ENCODE data around the gene ZNF776. TPM values are rescaled to one million over a fixed set of nuclear protein-coding genes. Genes with fewer than 3 reads are reported as not detected.

The ZNF776 gene
- 9.9 and 13.3 TPM in 2 replicates for total RNA-seq (2022)
- percentile 89 among the genes with signal in this experiment for Bru-seq, nascent RNA
- percentile 82 among the genes with signal in this experiment for BruChase-seq, experiment 1, labeled RNA remaining after a 6-hour chase
- BruChase-seq, experiment 2, labeled RNA remaining after a 2-hour chase, result percentile 96 among the genes with signal in this experiment
- long read RNA-seq, full-length matches to known transcripts, result 6 of 13 reads
- long read RNA-seq, partial matches to known transcripts, result 0 of 13 reads
- long read RNA-seq, other reads (novel, unspliced or antisense), result 7 of 13 reads

GRCh38 chr19:57746580-57747471, at the start of gene ZNF776:
ZNF776 (plus strand) TSS chr19:57746815; CDS start chr19:57747059, 244 bp downstream.
- TSS peak; percentile 58 for BruUV-seq (replicated peaks)
- Mint-ChIP-seq H3K4me1 (ENCODE audit: insufficient read depth, unreplicated experiment) (peaks cover 11% of the 10 kb centered on the region), H3K9me3 (ENCODE audit: unreplicated experiment) (peaks cover 20% of the 10 kb centered on the region), H3K27me3 (ENCODE audit: insufficient read depth, unreplicated experiment) (no peaks in the 10 kb centered on the region), H3K36me3 (ENCODE audit: insufficient read depth, unreplicated experiment) (peaks cover 40% of the 10 kb centered on the region), H3K4me3 (ENCODE audit: unreplicated experiment) (peak within 1 kb of the TSS; percentile 99), H3K27ac (ENCODE audit: low read depth, unreplicated experiment) (peak within 1 kb of the TSS; percentile 99)
- intact Hi-C loops (cut with micrococcal nuclease), result loop anchor here (1.0 kb wide), 1 partner anchor 72 kb away; no protein-coding TSS in a partner anchor
- peak; percentile 95 for DNase-seq (ENCODE audit: unreplicated experiment)
- ChIA-PET CTCF (interaction anchor here (0.6 to 0.7 kb wide), 3 partner anchors 22 to 119 kb away, joined by 3 to 4 read pairs (median 3); partner anchors contain the start of gene ZNF586), POLR2A (interaction anchor here (0.6 to 2.7 kb wide), 19 partner anchors 9 to 380 kb away, joined by 3 to 18 read pairs (median 4); partner anchors contain the start of genes ZNF134, ZNF551, ZNF552 and ZNF586)
- no peak for TF ChIP-seq CTCF (IDR thresholded peaks at IDR 0.05; ENCODE audit: unreplicated experiment)

GRCh38 chr19:57701625-57702024, 45.0 kb upstream of the ZNF776 start:
- Mint-ChIP-seq H3K36me3 (ENCODE audit: insufficient read depth, unreplicated experiment) (no peaks in the 10 kb centered on the region), H3K4me3 (ENCODE audit: unreplicated experiment) (no peak overlapping the region), H3K4me1 (ENCODE audit: insufficient read depth, unreplicated experiment) (no peaks in the 10 kb centered on the region), H3K27ac (ENCODE audit: low read depth, unreplicated experiment) (no peak overlapping the region), H3K27me3 (ENCODE audit: insufficient read depth, unreplicated experiment) (no peaks in the 10 kb centered on the region), H3K9me3 (ENCODE audit: unreplicated experiment) (peaks cover 32% of the 10 kb centered on the region)
- intact Hi-C loops (cut with micrococcal nuclease), result no loop called here
- ChIA-PET CTCF (no interaction called here), POLR2A (no interaction called here)
- no peak for TF ChIP-seq CTCF (IDR thresholded peaks at IDR 0.05; ENCODE audit: unreplicated experiment)
- no peak for DNase-seq (ENCODE audit: unreplicated experiment)
- no TSS peak for BruUV-seq (replicated peaks)

- Mint-ChIP-seq H3K27ac (ENCODE audit: low read depth, unreplicated experiment) (no peak overlapping the region), H3K36me3 (ENCODE audit: insufficient read depth, unreplicated experiment) (peaks cover 9% of the 10 kb centered on the region), H3K4me1 (ENCODE audit: insufficient read depth, unreplicated experiment) (no peaks in the 10 kb centered on the region), H3K4me3 (ENCODE audit: unreplicated experiment) (no peak overlapping the region), H3K9me3 (ENCODE audit: unreplicated experiment) (peaks cover 41% of the 10 kb centered on the region), H3K27me3 (ENCODE audit: insufficient read depth, unreplicated experiment) (no peaks in the 10 kb centered on the region)
- no peak for TF ChIP-seq CTCF (IDR thresholded peaks at IDR 0.05; ENCODE audit: unreplicated experiment)
- ChIA-PET POLR2A (interaction anchor here (1.1 kb wide), 1 partner anchor 40 kb away, joined by 4 read pairs; the partner anchor contains the start of gene ZNF776), CTCF (no interaction called here)
- BruUV-seq (replicated peaks), result no TSS peak
- no peak for DNase-seq (ENCODE audit: unreplicated experiment)
- intact Hi-C loops (cut with micrococcal nuclease), result no loop called here
These were observed 40.3 kb upstream of the ZNF776 start for GRCh38 chr19:57706346-57706745.

Data from MCF 10A (cell line).